Fibroblast of lung (primary cell): ENCODE data around the gene OR7C1. TPM values are rescaled to one million over a fixed set of nuclear protein-coding genes. Genes with fewer than 3 reads are reported as not detected.

ENCODE experiments used
- DNase-seq, 2 donors: peaks; one replicate each; pipeline versions ENCODE4 v3.0.0 to v3.0.0-alpha.2; 2010; ENCODE audit warnings: low read depth in 2 of 2
- H2AFZ ChIP-seq: 2 replicates; pipeline ENCODE4 v1.5.1; 2012; ENCODE audit warnings: low read length, control low read depth, inconsistent platforms
- H3K27ac ChIP-seq: 2 replicates; pipeline ENCODE4 v1.5.1; 2011; ENCODE audit warnings: low read length, control low read depth; ENCODE audit not compliant: insufficient read depth
- H3K27me3 ChIP-seq: 2 replicates; pipeline ENCODE4 v1.5.1; 2011; ENCODE audit warnings: mild to moderate bottlenecking, low read length; ENCODE audit not compliant: control insufficient read depth, insufficient read depth
- H3K36me3 ChIP-seq: 2 replicates; pipeline ENCODE4 v1.5.1; 2011; ENCODE audit warnings: low read length; ENCODE audit not compliant: control insufficient read depth, insufficient read depth
- H3K4me1 ChIP-seq: 2 replicates; pipeline ENCODE4 v1.5.1; 2011; ENCODE audit warnings: low read length; ENCODE audit not compliant: control insufficient read depth, insufficient read depth; ENCODE audit errors: extremely low read depth
- H3K4me2 ChIP-seq: 2 replicates; pipeline ENCODE4 v1.5.1; 2011; ENCODE audit warnings: low read length, control low read depth; ENCODE audit not compliant: insufficient read depth; ENCODE audit errors: extremely low read depth
- H3K4me3 ChIP-seq, 4 experiments: fragments of 200-600 bp in 1 of 4; sonication (generic) in 1 of 4; replicated peaks in 1 of 4; 2 replicates each; pipeline ENCODE4 v1.5.1; 2011 to 2016; ENCODE audit warnings: low read length in 4 of 4, low read depth in 3 of 4, mild to moderate bottlenecking in 3 of 4, control low read depth in 2 of 4, inconsistent platforms in 1 of 4, mixed read lengths in 1 of 4; ENCODE audit not compliant: insufficient read depth in 1 of 4; ENCODE audit errors: control extremely low read depth in 1 of 4
- H3K79me2 ChIP-seq: 2 replicates; pipeline ENCODE4 v1.5.1; 2012; ENCODE audit warnings: mild to moderate bottlenecking, low read length, inconsistent platforms; ENCODE audit not compliant: control insufficient read depth, insufficient read depth
- H3K9ac ChIP-seq: 2 replicates; pipeline ENCODE4 v1.5.1; 2011; ENCODE audit warnings: mild to moderate bottlenecking, low read length, control low read depth; ENCODE audit not compliant: insufficient read depth
- H3K9me3 ChIP-seq: 2 replicates; pipeline ENCODE4 v1.5.1; 2012; ENCODE audit warnings: low read depth, low read length; ENCODE audit not compliant: control insufficient read depth, insufficient read depth
- H4K20me1 ChIP-seq: 2 replicates; pipeline ENCODE4 v1.5.1; 2011; ENCODE audit warnings: low read length; ENCODE audit not compliant: control insufficient read depth, insufficient read depth; ENCODE audit errors: extremely low read depth
- CTCF ChIP-seq, 2 donors: IDR thresholded peaks in 1 of 2; conservative IDR thresholded peaks in 1 of 2; 1 replicate in 1 of 2; 2 replicates in 1 of 2; pipeline ENCODE4 v1.5.1; 2011 to 2012; ENCODE audit warnings: low read length in 2 of 2, control low read depth in 1 of 2, inconsistent platforms in 1 of 2, low read depth in 1 of 2, mild to moderate bottlenecking in 1 of 2
- EZH2 ChIP-seq: IDR thresholded peaks from 2 replicates; pipeline ENCODE4 v1.5.1; 2012; ENCODE audit warnings: low read length, control low read depth, mild to moderate bottlenecking; ENCODE audit errors: missing control alignments
- polyA plus RNA-seq, 2 donors: library from polyadenylated mRNA; depleted of rRNA in 1 of 2; stranded (reverse) in 1 of 2; unstranded in 1 of 2; fragments of >200 nt; gene quantifications; 2 replicates each; pipeline ENCODE4 v1.2.1, GENCODE V29; 2011 to 2012; ENCODE audit warnings: missing spikeins in 1 of 2
- total RNA-seq: library from RNA; depleted of rRNA; stranded (reverse); fragments of >200 nt; gene quantifications from 2 replicates; pipeline ENCODE4 v1.2.1, GENCODE V29; 2014

The OR7C1 gene
- total and polyA plus RNA-seq, 2 donors (not counting 1 experiment from before 2014, with no cell fraction given): not detected

GRCh38 chr19:14764401-14764800 is 70.6 kb downstream of the OR7C1 start:
- Histone ChIP-seq H3K27ac (no peak overlapping the region), H3K79me2 (no peaks in the 10 kb centered on the region), H3K36me3 (no peaks in the 10 kb centered on the region), H3K27me3 (no peaks in the 10 kb centered on the region), H3K9me3 (no peaks in the 10 kb centered on the region), H3K4me3 (no peak overlapping the region), H2AFZ (no peak overlapping the region), H3K9ac (no peak overlapping the region), H3K4me1 (no peaks in the 10 kb centered on the region), H3K4me2 (no peak overlapping the region), H4K20me1 (no peaks in the 10 kb centered on the region)
- TF ChIP-seq EZH2 (no peak), CTCF (conservative IDR thresholded peaks at IDR 0.05 in 1 of 2, IDR thresholded peaks at IDR 0.05 in 1 of 2; ENCODE audit: low read depth in 1 of 2, low read length in 2 of 2) (no peak)
- DNase-seq: no peak

- Histone ChIP-seq H3K27me3 (no peaks in the 10 kb centered on the region), H3K4me2 (no peak overlapping the region), H3K36me3 (no peaks in the 10 kb centered on the region), H3K79me2 (no peaks in the 10 kb centered on the region), H3K4me3 (no peak overlapping the region), H2AFZ (no peak overlapping the region), H3K9ac (no peak overlapping the region), H3K9me3 (no peaks in the 10 kb centered on the region), H3K4me1 (no peaks in the 10 kb centered on the region), H3K27ac (no peak overlapping the region), H4K20me1 (no peaks in the 10 kb centered on the region)
- DNase-seq: no peak
- TF ChIP-seq EZH2 (no peak), CTCF (conservative IDR thresholded peaks at IDR 0.05 in 1 of 2, IDR thresholded peaks at IDR 0.05 in 1 of 2; ENCODE audit: low read depth in 1 of 2, low read length in 2 of 2) (no peak)
Measured at GRCh38 chr19:14763497-14764145, 71.4 kb downstream of the OR7C1 start.

- no peak overlapping the region for H3K9ac ChIP-seq
- no peak overlapping the region for H3K27ac ChIP-seq
- H3K27me3 ChIP-seq: no peaks in the 10 kb centered on the region
- no peaks in the 10 kb centered on the region for H3K79me2 ChIP-seq
- DNase-seq: no peak
- H4K20me1 ChIP-seq: no peaks in the 10 kb centered on the region
- no peak overlapping the region for H2AFZ ChIP-seq
- no peak overlapping the region for H3K4me3 ChIP-seq
- no peaks in the 10 kb centered on the region for H3K4me1 ChIP-seq
- no peaks in the 10 kb centered on the region for H3K36me3 ChIP-seq
- no peak for TF ChIP-seq EZH2
- TF ChIP-seq CTCF (conservative IDR thresholded peaks at IDR 0.05 in 1 of 2, IDR thresholded peaks at IDR 0.05 in 1 of 2; ENCODE audit: low read depth in 1 of 2, low read length in 2 of 2): no peak
- no peak overlapping the region for H3K4me2 ChIP-seq
- H3K9me3 ChIP-seq: no peaks in the 10 kb centered on the region
Measured at GRCh38 chr19:14762111-14762510, 72.9 kb downstream of the OR7C1 start.
